KOPT-K1 (cell line): ENCODE data around the gene NR4A2.
A peak's percentile ranks its signal among the peaks of the same experiment; 100 is the strongest.

Experiments
- H3K27ac ChIP-seq: fragments of 200-600 bp; sonication (generic); 2 replicates; pipeline ENCODE4 v1.5.1; 2016; ENCODE audit warnings: antibody characterized with exemption, mild to moderate bottlenecking, low read depth, low read length; ENCODE audit not compliant: poor library complexity, severe bottlenecking
- H3K36me3 ChIP-seq: fragments of 200-600 bp; sonication (generic); 2 replicates; pipeline ENCODE4 v1.5.1; 2017; ENCODE audit warnings: antibody characterized with exemption, mild to moderate bottlenecking, low read length, moderate library complexity; ENCODE audit not compliant: insufficient read depth
- H3K9me3 ChIP-seq: fragments of 200-600 bp; sonication (generic); 2 replicates; pipeline ENCODE4 v1.5.1; 2017; ENCODE audit warnings: antibody characterized with exemption, low read length, mild to moderate bottlenecking; ENCODE audit not compliant: insufficient read depth, poor library complexity, severe bottlenecking

The NR4A2 gene

GRCh38 chr2:156343096-156343939 lies 10.8 kb upstream of the NR4A2 start:
- Histone ChIP-seq H3K36me3 (no peaks in the 10 kb centered on the region), H3K9me3 (no peaks in the 10 kb centered on the region), H3K27ac (no peak overlapping the region)

- Histone ChIP-seq H3K36me3 (no peaks in the 10 kb centered on the region), H3K9me3 (no peaks in the 10 kb centered on the region), H3K27ac (peak overlapping the region; percentile 57)
Observed at GRCh38 chr2:156342254-156343095, 10.0 kb upstream of the NR4A2 start.

GRCh38 chr2:156341452-156342253 lies 9.1 kb upstream of the NR4A2 start:
- H3K27ac ChIP-seq: peak overlapping the region; percentile 57

GRCh38 chr2:156340804-156341451 lies 8.4 kb upstream of the NR4A2 start:
- Histone ChIP-seq H3K27ac (no peak overlapping the region), H3K36me3 (no peaks in the 10 kb centered on the region), H3K9me3 (no peaks in the 10 kb centered on the region)

More at GRCh38 chr2:156341452-156342253, 9.1 kb upstream of the NR4A2 start:
- no peaks in the 10 kb centered on the region for H3K36me3 ChIP-seq
- H3K9me3 ChIP-seq: no peaks in the 10 kb centered on the region

GRCh38 chr2:156340377-156340776 lies 7.9 kb upstream of the NR4A2 start:
- no peak overlapping the region for H3K27ac ChIP-seq

GRCh38 chr2:156339865-156340264 lies 7.3 kb upstream of the NR4A2 start:
- no peaks in the 10 kb centered on the region for H3K36me3 ChIP-seq
- no peak overlapping the region for H3K27ac ChIP-seq
- H3K9me3 ChIP-seq: no peaks in the 10 kb centered on the region

More at GRCh38 chr2:156340377-156340776, 7.9 kb upstream of the NR4A2 start:
- Histone ChIP-seq H3K36me3 (no peaks in the 10 kb centered on the region), H3K9me3 (no peaks in the 10 kb centered on the region)

GRCh38 chr2:156339110-156339847 lies 6.8 kb upstream of the NR4A2 start:
- H3K36me3 ChIP-seq: no peaks in the 10 kb centered on the region
- H3K9me3 ChIP-seq: no peaks in the 10 kb centered on the region
- no peak overlapping the region for H3K27ac ChIP-seq

GRCh38 chr2:156338578-156338977 lies 6.1 kb upstream of the NR4A2 start:
- Histone ChIP-seq H3K27ac (no peak overlapping the region), H3K36me3 (no peaks in the 10 kb centered on the region), H3K9me3 (no peaks in the 10 kb centered on the region)

- Histone ChIP-seq H3K9me3 (peaks cover 16% of the 10 kb centered on the region), H3K27ac (no peak overlapping the region), H3K36me3 (no peaks in the 10 kb centered on the region)
Observed at GRCh38 chr2:156334496-156335478, 2.3 kb upstream of the NR4A2 start.

GRCh38 chr2:156333951-156334495 lies 1.5 kb upstream of the NR4A2 start:
- Histone ChIP-seq H3K36me3 (no peaks in the 10 kb centered on the region), H3K27ac (no peak overlapping the region), H3K9me3 (peaks cover 24% of the 10 kb centered on the region)

- H3K36me3 ChIP-seq: no peaks in the 10 kb centered on the region
- H3K9me3 ChIP-seq: peaks cover 28% of the 10 kb centered on the region
- H3K27ac ChIP-seq: no peak overlapping the region
Observed at GRCh38 chr2:156333274-156333950, 891 bp upstream of the NR4A2 start.

- H3K27ac ChIP-seq: no peak overlapping the region
- peaks cover 33% of the 10 kb centered on the region for H3K9me3 ChIP-seq
- H3K36me3 ChIP-seq: no peaks in the 10 kb centered on the region
Observed at GRCh38 chr2:156332284-156332533, 312 bp downstream of the NR4A2 start.
